Measurements from ENCODE around the gene NPTX1.
A peak's percentile ranks its signal among the peaks of the same experiment; 100 is the strongest.

Gene NPTX1

GRCh38 chr17:80503921-80504320, 27.5 kb upstream of the NPTX1 start:
- DNase-seq (ENCODE audit: low read depth, low spot score) = no peak

GRCh38 chr17:80503031-80503430, 26.6 kb upstream of the NPTX1 start:
- DNase-seq (ENCODE audit: low read depth, low spot score) = no peak

- no peak for DNase-seq (ENCODE audit: low read depth, low spot score)
Observed at GRCh38 chr17:80502578-80502877, 26.1 kb upstream of the NPTX1 start.

- no peak for DNase-seq (ENCODE audit: low read depth, low spot score)
Observed at GRCh38 chr17:80501741-80502577, 25.6 kb upstream of the NPTX1 start.

- DNase-seq (ENCODE audit: low read depth, low spot score) = no peak
Observed at GRCh38 chr17:80499961-80500665, 23.7 kb upstream of the NPTX1 start.

- DNase-seq (ENCODE audit: low read depth, low spot score) = no peak
Observed at GRCh38 chr17:80499560-80499959, 23.2 kb upstream of the NPTX1 start.

GRCh38 chr17:80498920-80499410, 22.6 kb upstream of the NPTX1 start:
- DNase-seq (ENCODE audit: low read depth, low spot score) = no peak

GRCh38 chr17:80498242-80498919, 22.0 kb upstream of the NPTX1 start:
- no peak for DNase-seq (ENCODE audit: low read depth, low spot score)

- DNase-seq (ENCODE audit: low read depth, low spot score) = no peak
Observed at GRCh38 chr17:80497726-80498241, 21.4 kb upstream of the NPTX1 start.

- DNase-seq (ENCODE audit: low read depth, low spot score) = no peak
Observed at GRCh38 chr17:80494547-80494946, 18.1 kb upstream of the NPTX1 start.

GRCh38 chr17:80492343-80493136, 16.1 kb upstream of the NPTX1 start:
- no peak for DNase-seq (ENCODE audit: low read depth, low spot score)

GRCh38 chr17:80491478-80492342, 15.3 kb upstream of the NPTX1 start:
- DNase-seq (ENCODE audit: low read depth, low spot score) = no peak

- DNase-seq (ENCODE audit: low read depth, low spot score) = no peak
Observed at GRCh38 chr17:80487511-80487910, 11.1 kb upstream of the NPTX1 start.

GRCh38 chr17:80486692-80487091, 10.3 kb upstream of the NPTX1 start:
- DNase-seq (ENCODE audit: low read depth, low spot score) = no peak

- no peak for DNase-seq (ENCODE audit: low read depth, low spot score)
Observed at GRCh38 chr17:80485846-80486245, 9.4 kb upstream of the NPTX1 start.

GRCh38 chr17:80482555-80483308, 6.3 kb upstream of the NPTX1 start:
- peak; percentile 52 for DNase-seq (ENCODE audit: low read depth, low spot score)

GRCh38 chr17:80482058-80482318, 5.6 kb upstream of the NPTX1 start:
- DNase-seq (ENCODE audit: low read depth, low spot score) = no peak

- DNase-seq (ENCODE audit: low read depth, low spot score) = no peak
Observed at GRCh38 chr17:80481284-80482057, 5.1 kb upstream of the NPTX1 start.

GRCh38 chr17:80480248-80480647, 3.8 kb upstream of the NPTX1 start:
- DNase-seq (ENCODE audit: low read depth, low spot score) = no peak

Data from ELF-1 (cell line).